K562 (cell line): ENCODE results near the gene CDC42EP5. TPM values are rescaled to one million over a fixed set of nuclear protein-coding genes. Genes with fewer than 3 reads are reported as not detected.

ENCODE experiments used
- ASH1L ChIP-seq: fragments of 450-650 bp; IDR thresholded peaks from 2 replicates; pipeline ENCODE4 v1.6.1; 2018; ENCODE audit warnings: borderline replicate concordance, mild to moderate bottlenecking, low read depth; ENCODE audit not compliant: partially characterized antibody
- COPS2 ChIP-seq: fragments of 450-650 bp; conservative IDR thresholded peaks from 2 replicates; pipeline ENCODE4 v1.6.1; 2016; ENCODE audit warnings: mild to moderate bottlenecking, moderate library complexity
- CREM ChIP-seq: IDR thresholded peaks from 2 replicates; pipeline ENCODE4 v1.6.1; 2014; ENCODE audit warnings: antibody characterized with exemption, low read depth
- CTBP1 ChIP-seq: fragments of 450-650 bp; IDR thresholded peaks from 2 replicates; pipeline ENCODE4 v1.6.1; 2016; ENCODE audit warnings: borderline replicate concordance
- JUND ChIP-seq, 2 experiments: IDR thresholded peaks; 2 replicates in 1 of 2; 3 replicates in 1 of 2; pipeline ENCODE4 v1.6.1; 2011; ENCODE audit warnings: borderline replicate concordance in 2 of 2, low read depth in 2 of 2, low read length in 2 of 2, improper control_type of control experiment in 1 of 2, missing biosample characterization in 1 of 2, missing genetic modification characterization in 1 of 2, missing genetic modification reagents in 1 of 2
- MTA3 ChIP-seq: fragments of 450-650 bp; formaldehyde crosslinking; IDR thresholded peaks from 2 replicates; pipeline ENCODE4 v1.6.1; 2017; ENCODE audit warnings: mild to moderate bottlenecking, borderline replicate concordance
- NCOA6 ChIP-seq: fragments of 450-650 bp; IDR thresholded peaks from 2 replicates; pipeline ENCODE4 v1.6.1; 2017; ENCODE audit warnings: mild to moderate bottlenecking
- PRMT5 ChIP-seq: sonication (generic); formaldehyde crosslinking; IDR thresholded peaks from 2 replicates; pipeline ENCODE4 v1.5.0; 2020; ENCODE audit warnings: missing genetic modification reagents
- RCOR1 ChIP-seq, 2 experiments: IDR thresholded peaks; 2 replicates each; pipeline ENCODE4 v1.6.1; 2012; ENCODE audit warnings: low read depth in 2 of 2, low read length in 2 of 2, borderline replicate concordance in 1 of 2, improper control_type of control experiment in 1 of 2
- SIN3A ChIP-seq, 2 experiments: fragments of 150-350 bp in 1 of 2; IDR thresholded peaks; 2 replicates each; pipeline ENCODE4 v1.6.1; 2011 to 2016; ENCODE audit warnings: borderline replicate concordance in 2 of 2, low read depth in 2 of 2, low read length in 2 of 2, mild to moderate bottlenecking in 2 of 2, moderate library complexity in 2 of 2; ENCODE audit not compliant: control insufficient read depth in 1 of 2
- SREBF2 ChIP-seq: sonication (generic); formaldehyde crosslinking; IDR thresholded peaks from 2 replicates; pipeline ENCODE4 v1.4.0; 2020; ENCODE audit warnings: mild to moderate bottlenecking, missing genetic modification reagents
- TCFL5 ChIP-seq: fragments of 250-450 bp; sonication (Bioruptor Pico); conservative IDR thresholded peaks from 2 replicates; pipeline ENCODE4 v1.6.1; 2021; ENCODE audit warnings: mild to moderate bottlenecking, moderate library complexity, matching md5 sums
- TRIM24 ChIP-seq, 2 experiments: fragments of 450-650 bp; IDR thresholded peaks; 2 replicates each; pipeline ENCODE4 v1.6.1; 2016
- YY1 ChIP-seq, 3 experiments: IDR thresholded peaks; 2 replicates each; pipeline ENCODE4 v1.6.1; 2011; ENCODE audit warnings: low read length in 2 of 3, mild to moderate bottlenecking in 2 of 3, moderate library complexity in 2 of 3, borderline replicate concordance in 1 of 3, control low read depth in 1 of 3, low read depth in 1 of 3; ENCODE audit not compliant: insufficient read depth in 3 of 3, insufficient replicate concordance in 2 of 3, control insufficient read depth in 1 of 3, insufficient read length in 1 of 3; ENCODE audit errors: extremely low read depth in 1 of 3
- ZNF224 ChIP-seq: sonication (generic); formaldehyde crosslinking; IDR thresholded peaks from 2 replicates; pipeline ENCODE4 v1.8.0; 2022; ENCODE audit warnings: mild to moderate bottlenecking, missing genetic modification reagents
- ZNF232 ChIP-seq: sonication (generic); formaldehyde crosslinking; IDR thresholded peaks from 2 replicates; pipeline ENCODE4 v1.8.0; 2022; ENCODE audit warnings: mild to moderate bottlenecking, missing genetic modification reagents
- ZNF311 ChIP-seq: fragments of 250-450 bp; sonication (Bioruptor Pico); IDR thresholded peaks from 2 replicates; pipeline ENCODE4 v1.4.0; 2020; ENCODE audit warnings: mild to moderate bottlenecking, moderate library complexity
- ZNF444 ChIP-seq: fragments of 250-450 bp; sonication (Bioruptor Pico); IDR thresholded peaks from 2 replicates; pipeline ENCODE4 v1.4.0; 2020; ENCODE audit warnings: mild to moderate bottlenecking, moderate library complexity
- polyA plus RNA-seq, 8 experiments: library from polyadenylated mRNA; depleted of rRNA in 4 of 8; stranded (reverse) in 5 of 8; unstranded in 3 of 8; fragments of >200 nt; fragmentation: Nextera tagmentation in 2 of 8; fragmentation: Illumina TruSeq in 1 of 8; extraction: Ambion mirVana in 2 of 8; extraction: Trizol in 1 of 8; gene quantifications; 2 replicates each; pipeline versions ENCODE4 v1.2.1 to v1.2.3, GENCODE V29; 2011 to 2014; ENCODE audit warnings: inconsistent platforms in 1 of 8, missing spikeins in 1 of 8
- total RNA-seq, 7 experiments: library from RNA; depleted of rRNA in 6 of 7; stranded (reverse); fragments of >200 nt in 6 of 7; fragmentation: Illumina TruSeq in 2 of 7; extraction: Trizol in 2 of 7; gene quantifications; 2 replicates each; pipeline versions ENCODE4 v1.2.1 to v1.2.3, GENCODE V29; 2011 to 2021; ENCODE audit warnings: low replicate concordance in 1 of 7
- TF ChIP-seq, protein P1 (sequence below): fragments of 450-650 bp; IDR thresholded peaks from 2 replicates; pipeline ENCODE4 v1.7.1; 2018; ENCODE audit warnings: mild to moderate bottlenecking, low read depth; ENCODE audit not compliant: partially characterized antibody
- TF ChIP-seq, protein P2 (sequence below): sonication (generic); formaldehyde crosslinking; IDR thresholded peaks from 2 replicates; pipeline ENCODE4 v1.8.0; 2023; ENCODE audit warnings: missing genetic modification reagents, mild to moderate bottlenecking, borderline replicate concordance

CDC42EP5 gene
- total and polyA plus RNA-seq, 9 of the 15 experiments (the other 6 are each of a cell fraction or from before 2014, with no cell fraction given): 0.15 to 0.38 TPM; not detected in 7

DNA sequence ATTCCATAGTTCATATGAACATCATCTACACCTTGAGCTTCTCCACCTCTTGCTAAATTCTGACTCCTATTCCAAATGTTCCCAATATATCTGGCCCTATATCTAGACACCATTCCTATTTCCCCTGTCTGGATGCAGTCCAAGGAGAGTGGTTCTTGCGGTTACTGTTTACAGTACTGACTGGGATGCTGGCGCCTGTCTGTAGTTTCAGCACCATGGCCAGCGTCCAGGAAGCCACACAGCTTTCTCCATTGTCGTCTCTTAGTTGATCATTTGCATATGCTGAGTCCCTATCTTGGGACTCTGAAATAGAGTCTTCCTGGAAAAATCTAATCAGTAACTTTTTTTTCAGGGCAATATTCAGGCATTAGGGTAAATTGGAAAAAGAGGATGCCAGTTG lies 44.4 kb upstream of the CDC42EP5 start (continued):
- TF ChIP-seq TCFL5 (CRISPR knock-in tag): no peak
- TF ChIP-seq SIN3A (IDR thresholded peaks at IDR 0.05; ENCODE audit: borderline replicate concordance in 2 of 2, control insufficient read depth in 1 of 2, low read depth in 2 of 2, low read length in 2 of 2): peak in 1 of 2 experiments; percentile 59; a peak in 1 of 4 replicates
- no peak for TF ChIP-seq ZNF224 (CRISPR knock-in tag)
- TF ChIP-seq NCOA6: no peak
- peak; percentile 50; the same call in 1 of the 2 replicates for TF ChIP-seq PRMT5 (CRISPR knock-in tag)
- TF ChIP-seq RCOR1 (IDR thresholded peaks at IDR 0.05; ENCODE audit: borderline replicate concordance in 1 of 2, low read depth in 2 of 2, low read length in 2 of 2): peak in 1 of 2 experiments; percentile 87; a peak in 2 of 4 replicates
- TF ChIP-seq YY1 (IDR thresholded peaks at IDR 0.05; ENCODE audit: borderline replicate concordance in 1 of 3, control insufficient read depth in 1 of 3, extremely low read depth in 1 of 3, insufficient read depth in 3 of 3, insufficient read length in 1 of 3, insufficient replicate concordance in 2 of 3, low read depth in 1 of 3, low read length in 2 of 3): peak in 1 of 3 experiments; percentile 13
- TF ChIP-seq ZNF311 (CRISPR knock-in tag): 0 out of 2 replicates have a peak, but pooled peaks have one; percentile 35
- peak; percentile 65; the same call in 1 of the 2 replicates for TF ChIP-seq ZNF232 (CRISPR knock-in tag)
- TF ChIP-seq, protein P1, sequence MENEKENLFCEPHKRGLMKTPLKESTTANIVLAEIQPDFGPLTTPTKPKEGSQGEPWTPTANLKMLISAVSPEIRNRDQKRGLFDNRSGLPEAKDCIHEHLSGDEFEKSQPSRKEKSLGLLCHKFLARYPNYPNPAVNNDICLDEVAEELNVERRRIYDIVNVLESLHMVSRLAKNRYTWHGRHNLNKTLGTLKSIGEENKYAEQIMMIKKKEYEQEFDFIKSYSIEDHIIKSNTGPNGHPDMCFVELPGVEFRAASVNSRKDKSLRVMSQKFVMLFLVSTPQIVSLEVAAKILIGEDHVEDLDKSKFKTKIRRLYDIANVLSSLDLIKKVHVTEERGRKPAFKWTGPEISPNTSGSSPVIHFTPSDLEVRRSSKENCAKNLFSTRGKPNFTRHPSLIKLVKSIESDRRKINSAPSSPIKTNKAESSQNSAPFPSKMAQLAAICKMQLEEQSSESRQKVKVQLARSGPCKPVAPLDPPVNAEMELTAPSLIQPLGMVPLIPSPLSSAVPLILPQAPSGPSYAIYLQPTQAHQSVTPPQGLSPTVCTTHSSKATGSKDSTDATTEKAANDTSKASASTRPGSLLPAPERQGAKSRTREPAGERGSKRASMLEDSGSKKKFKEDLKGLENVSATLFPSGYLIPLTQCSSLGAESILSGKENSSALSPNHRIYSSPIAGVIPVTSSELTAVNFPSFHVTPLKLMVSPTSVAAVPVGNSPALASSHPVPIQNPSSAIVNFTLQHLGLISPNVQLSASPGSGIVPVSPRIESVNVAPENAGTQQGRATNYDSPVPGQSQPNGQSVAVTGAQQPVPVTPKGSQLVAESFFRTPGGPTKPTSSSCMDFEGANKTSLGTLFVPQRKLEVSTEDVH: no peak
- TF ChIP-seq COPS2: no peak
- no peak for TF ChIP-seq ZNF444 (CRISPR knock-in tag)
- TF ChIP-seq MTA3: no peak
- TF ChIP-seq SREBF2: no peak
- TF ChIP-seq TRIM24 (IDR thresholded peaks at IDR 0.05): no peak
- peak; percentile 44; the same call in 1 of the 2 replicates for TF ChIP-seq CTBP1
- no peak for TF ChIP-seq JUND (IDR thresholded peaks at IDR 0.05; ENCODE audit: borderline replicate concordance, low read depth, low read length)
- peak; percentile 40; the same call in 1 of the 3 replicates for TF ChIP-seq JUND (tag; IDR thresholded peaks at IDR 0.05; ENCODE audit: borderline replicate concordance, low read depth, low read length)
- TF ChIP-seq, protein P2, sequence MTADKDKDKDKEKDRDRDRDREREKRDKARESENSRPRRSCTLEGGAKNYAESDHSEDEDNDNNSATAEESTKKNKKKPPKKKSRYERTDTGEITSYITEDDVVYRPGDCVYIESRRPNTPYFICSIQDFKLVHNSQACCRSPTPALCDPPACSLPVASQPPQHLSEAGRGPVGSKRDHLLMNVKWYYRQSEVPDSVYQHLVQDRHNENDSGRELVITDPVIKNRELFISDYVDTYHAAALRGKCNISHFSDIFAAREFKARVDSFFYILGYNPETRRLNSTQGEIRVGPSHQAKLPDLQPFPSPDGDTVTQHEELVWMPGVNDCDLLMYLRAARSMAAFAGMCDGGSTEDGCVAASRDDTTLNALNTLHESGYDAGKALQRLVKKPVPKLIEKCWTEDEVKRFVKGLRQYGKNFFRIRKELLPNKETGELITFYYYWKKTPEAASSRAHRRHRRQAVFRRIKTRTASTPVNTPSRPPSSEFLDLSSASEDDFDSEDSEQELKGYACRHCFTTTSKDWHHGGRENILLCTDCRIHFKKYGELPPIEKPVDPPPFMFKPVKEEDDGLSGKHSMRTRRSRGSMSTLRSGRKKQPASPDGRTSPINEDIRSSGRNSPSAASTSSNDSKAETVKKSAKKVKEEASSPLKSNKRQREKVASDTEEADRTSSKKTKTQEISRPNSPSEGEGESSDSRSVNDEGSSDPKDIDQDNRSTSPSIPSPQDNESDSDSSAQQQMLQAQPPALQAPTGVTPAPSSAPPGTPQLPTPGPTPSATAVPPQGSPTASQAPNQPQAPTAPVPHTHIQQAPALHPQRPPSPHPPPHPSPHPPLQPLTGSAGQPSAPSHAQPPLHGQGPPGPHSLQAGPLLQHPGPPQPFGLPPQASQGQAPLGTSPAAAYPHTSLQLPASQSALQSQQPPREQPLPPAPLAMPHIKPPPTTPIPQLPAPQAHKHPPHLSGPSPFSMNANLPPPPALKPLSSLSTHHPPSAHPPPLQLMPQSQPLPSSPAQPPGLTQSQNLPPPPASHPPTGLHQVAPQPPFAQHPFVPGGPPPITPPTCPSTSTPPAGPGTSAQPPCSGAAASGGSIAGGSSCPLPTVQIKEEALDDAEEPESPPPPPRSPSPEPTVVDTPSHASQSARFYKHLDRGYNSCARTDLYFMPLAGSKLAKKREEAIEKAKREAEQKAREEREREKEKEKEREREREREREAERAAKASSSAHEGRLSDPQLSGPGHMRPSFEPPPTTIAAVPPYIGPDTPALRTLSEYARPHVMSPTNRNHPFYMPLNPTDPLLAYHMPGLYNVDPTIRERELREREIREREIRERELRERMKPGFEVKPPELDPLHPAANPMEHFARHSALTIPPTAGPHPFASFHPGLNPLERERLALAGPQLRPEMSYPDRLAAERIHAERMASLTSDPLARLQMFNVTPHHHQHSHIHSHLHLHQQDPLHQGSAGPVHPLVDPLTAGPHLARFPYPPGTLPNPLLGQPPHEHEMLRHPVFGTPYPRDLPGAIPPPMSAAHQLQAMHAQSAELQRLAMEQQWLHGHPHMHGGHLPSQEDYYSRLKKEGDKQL (CRISPR knock-in tag): no peak
- TF ChIP-seq CREM: peak; percentile 47
- TF ChIP-seq ASH1L: no peak
